DMS53 treated with DMSO at 0.1 percent for 48 hours (cell line): ENCODE measurements around the gene RNASEH1.
"Not testable (repeated sequence)": the region's sequence is repeated elsewhere in the genome, so short reads cannot be mapped to it uniquely, and the experiment has no call there.

Experiments
- DNase-seq: peaks from one replicate; lab custom pipeline; 2025; ENCODE audit not compliant: unreplicated experiment; lab: John Stamatoyannopoulos, UW

The RNASEH1 gene

GRCh38 chr2:3594493-3595281 is 36.6 kb upstream of the RNASEH1 start, which contains the start of gene COLEC11:
Gene COLEC11 (plus strand): TSS chr2:3595112. CDS start chr2:3604341, 9,229 bp downstream.
- no peak for DNase-seq

DNA sequence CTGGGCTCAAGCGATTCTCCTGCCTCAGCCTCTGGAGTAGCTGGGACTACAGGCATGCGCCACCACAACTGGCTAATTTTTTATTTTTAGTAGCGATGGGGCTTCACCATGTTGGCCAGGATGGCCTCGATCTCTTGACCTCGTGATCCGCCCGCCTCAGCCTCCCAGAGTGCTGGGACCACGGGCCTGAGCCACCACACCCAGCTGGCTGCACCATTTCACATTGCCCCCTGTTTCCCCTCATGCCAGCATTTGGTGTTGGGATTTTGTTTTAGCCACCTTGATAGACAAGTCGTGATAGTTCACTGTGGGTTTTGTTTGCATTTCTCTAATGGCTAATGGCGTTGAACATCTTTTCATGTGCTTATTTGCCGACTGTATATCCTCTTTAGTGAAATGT is 31.0 kb upstream of the RNASEH1 start:
- no peak for DNase-seq

DNA sequence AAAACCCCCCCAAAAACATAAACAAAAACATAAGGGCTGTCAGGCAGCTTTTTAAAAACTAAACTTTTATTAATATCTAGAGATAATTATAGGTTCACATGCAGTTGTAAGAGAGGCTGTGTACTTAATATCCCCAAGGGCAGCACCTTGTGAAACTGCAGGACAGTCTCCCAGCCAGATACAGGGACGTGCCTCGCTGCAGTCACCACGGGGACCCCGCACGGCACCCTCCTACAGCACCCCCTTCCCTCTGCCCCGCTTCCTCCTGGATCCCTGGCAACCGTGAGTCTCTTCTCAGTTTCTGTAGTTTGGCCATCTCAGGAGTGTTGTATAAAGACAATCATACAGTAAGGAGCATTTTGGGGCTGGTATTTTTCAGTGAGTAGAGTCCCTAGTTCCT is 30.0 kb upstream of the RNASEH1 start:
- DNase-seq, result no peak

DNA sequence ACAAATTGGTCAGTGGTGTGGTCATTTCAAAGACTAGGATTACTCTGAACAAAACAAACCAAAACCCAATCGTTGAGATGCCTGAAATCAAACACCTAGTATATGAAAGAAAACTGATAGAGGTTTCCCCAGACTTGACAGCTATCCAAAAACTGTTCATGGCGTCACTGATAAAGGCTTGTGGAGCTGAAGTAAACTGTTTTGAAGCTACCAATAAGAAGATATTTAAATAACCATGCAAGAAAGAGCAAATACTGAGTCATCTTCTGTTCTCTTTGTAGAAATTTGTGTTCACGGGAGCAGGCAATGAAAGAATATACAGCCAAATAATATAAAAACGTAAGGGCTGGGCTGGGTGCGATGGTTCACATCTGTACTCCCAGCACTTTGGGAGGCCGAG is 29.3 kb upstream of the RNASEH1 start:
- no peak for DNase-seq

DNA sequence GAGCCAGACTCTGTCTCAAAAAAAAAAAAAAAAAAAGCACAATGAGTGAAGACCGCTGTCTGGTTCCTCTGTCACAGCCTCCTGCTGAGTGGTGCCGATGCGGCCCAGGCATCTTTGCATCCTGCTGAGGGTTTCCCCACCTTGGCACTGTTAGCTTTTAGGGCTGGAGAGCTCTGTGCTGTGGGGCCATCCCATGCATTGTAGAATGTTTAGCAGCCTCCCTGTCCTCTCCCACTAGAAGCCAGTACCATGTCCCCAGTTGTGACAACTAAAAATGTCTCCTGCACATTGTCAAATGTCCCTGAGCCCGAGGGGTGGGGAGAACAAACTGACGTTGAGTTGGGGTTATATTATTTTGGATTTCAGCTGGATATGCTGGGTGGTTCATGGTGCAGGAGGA is 28.9 kb upstream of the RNASEH1 start:
- DNase-seq, result no peak

DNA sequence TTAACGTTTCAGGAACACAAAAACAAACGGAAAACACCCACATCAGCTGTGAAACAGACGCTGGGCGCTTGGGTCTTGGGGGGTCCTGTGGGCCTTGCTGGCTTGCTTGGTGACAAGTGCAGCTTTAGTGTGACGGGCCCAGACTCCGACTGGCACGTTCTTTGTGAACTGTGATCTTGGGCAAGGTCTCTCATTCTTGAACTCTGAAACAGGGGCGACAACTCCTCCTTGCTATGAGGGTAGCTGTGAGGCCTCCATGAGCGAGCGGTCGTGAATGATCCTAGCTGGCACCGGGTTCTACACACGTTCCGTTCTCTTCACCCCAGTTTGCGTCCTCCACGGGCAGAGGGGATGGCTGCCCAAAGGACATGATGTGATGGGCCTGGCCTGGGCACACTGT is 28.1 kb upstream of the RNASEH1 start:
- DNase-seq, result no peak

DNA sequence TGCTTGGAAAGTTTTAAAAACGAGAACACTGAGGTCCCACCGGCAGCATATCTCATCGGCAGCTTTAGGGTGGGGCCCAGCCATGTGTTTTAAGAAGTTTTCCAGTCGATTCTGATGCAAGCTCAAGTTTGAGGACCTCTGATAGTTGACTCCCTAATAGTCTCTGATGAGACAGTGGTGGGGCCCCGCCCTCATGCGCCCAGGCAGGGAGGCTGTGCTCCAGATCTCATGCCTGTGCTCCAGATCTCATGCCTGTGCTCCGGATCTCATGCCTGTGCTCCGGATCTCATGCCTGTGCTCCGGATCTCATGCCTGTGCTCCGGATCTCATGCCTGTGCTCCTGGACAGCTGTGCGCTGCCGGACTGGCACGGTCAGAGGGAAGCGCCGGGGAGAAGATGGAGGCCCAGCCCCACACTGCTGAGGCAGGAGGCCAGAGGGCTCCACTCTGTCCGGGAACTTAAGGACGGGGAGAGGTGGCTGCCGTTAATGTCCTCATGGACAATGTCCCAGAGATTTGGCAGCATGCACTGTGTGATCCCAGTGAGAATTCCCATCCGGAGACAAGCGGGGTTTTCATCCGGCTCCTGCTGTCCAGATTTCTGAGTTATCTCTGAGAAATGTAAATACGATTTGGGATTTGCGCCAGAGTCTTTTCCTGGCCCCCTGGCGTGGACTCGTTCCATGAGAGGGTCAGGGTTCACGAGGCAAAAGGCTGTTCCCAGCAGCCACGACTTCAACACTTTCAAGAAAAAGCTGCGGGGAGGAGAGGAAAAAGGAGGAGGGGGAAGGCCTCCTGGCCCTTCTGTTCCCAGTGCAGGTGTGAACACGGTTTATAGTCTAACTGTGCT is 27.4 kb upstream of the RNASEH1 start:
- DNase-seq, result no peak

DNA sequence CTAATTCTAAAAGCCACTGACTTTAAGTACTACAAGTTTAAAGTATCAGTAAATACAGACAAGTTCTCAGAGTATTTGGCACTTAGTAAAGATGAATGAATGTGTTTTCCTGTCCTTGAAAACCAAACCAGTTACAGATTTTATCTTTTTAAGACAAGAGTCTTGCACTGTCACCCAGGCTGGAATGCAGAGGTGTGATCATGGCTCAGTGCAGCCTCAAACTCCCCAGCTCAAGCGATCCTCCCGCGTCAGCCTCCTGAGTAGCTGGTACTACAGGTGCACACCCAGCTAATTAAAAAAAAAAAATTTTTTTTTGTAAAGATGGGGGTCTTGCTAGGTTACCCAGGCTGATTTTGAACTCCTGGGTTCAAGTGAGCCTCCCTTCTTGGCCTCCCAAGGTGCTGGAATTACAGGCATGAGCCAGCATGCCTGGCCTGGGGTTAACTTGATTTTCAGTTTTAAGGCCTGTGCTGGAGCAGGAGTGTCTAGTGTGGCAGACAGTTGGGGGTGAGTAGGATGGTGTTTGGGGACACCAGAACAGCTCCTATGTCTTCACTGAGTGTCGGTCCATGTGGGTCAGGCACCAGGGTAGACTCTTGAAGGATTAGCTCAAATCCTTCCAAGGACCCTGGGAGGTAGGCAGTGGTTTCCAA is 26.6 kb upstream of the RNASEH1 start:
- DNase-seq, result no peak

GRCh38 chr2:3584076-3584475 is 25.9 kb upstream of the RNASEH1 start:
- no peak for DNase-seq

DNA sequence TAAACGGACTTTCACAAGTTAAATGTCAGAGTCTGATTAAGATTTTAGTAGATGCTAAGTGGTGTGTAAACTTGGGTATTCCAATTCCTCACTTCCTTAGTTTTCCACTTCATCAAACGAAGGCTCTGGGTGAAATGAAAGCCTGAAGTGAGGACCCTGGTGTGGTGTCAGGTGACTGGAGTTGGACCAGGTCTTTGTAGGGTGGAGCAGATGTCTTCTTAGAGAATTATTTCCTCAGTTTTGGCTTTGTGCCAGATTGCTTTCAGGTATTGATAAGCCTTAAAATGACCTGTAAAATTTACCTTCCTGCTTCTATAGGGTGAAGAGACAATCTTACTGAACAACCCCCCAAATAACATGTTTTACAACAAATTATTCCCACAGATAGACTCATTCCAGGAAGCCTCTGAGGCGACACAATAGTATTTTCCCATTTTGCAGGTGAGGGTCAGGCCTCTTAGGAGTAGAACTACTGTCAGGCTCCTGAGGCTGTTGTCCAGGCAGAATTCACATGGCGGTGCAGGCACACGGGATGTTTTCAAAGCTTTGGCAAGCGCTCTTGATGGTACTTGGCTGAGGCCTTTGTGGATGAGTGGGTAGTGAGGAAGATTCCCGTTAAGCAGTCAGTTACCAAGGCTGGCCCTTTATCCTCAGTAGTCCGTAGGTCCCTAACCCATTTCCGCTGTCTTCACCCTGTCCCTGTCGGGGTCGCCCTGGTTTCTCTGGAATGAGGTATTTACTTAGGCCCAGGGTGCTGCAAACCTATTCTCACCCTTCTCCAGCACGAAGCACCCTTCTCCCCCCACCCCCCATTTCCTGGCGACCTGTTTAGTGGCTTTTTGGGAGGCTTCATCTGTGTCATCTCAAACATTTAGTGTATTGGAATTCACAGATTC is 23.5 kb upstream of the RNASEH1 start:
- DNase-seq, result no peak

- no peak for DNase-seq
Observed at GRCh38 chr2:3580449-3580848, 22.3 kb upstream of the RNASEH1 start.

DNA sequence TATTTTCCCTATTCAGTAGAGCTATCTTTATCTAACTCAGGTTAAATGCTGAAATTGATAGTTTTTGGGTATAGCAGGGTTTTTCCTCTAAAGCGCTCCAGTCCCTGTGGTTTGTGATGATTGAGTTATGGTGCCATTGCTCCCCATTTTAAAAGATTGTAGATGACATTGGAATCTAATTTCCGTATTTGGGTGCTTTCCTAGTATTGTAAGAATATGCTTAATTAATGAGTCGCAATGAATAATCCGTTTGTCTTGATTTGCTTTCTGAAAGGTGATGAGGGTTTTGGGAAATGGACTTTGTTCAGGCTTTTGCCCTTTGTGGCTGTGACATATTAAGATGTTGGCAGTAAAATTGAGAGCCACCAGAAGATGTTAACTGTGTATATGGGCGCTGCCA is 20.9 kb upstream of the RNASEH1 start:
- DNase-seq, result no peak

- DNase-seq, result not testable (repeated sequence)
Observed at GRCh38 chr2:3576263-3576630, 18.1 kb upstream of the RNASEH1 start.

DNA sequence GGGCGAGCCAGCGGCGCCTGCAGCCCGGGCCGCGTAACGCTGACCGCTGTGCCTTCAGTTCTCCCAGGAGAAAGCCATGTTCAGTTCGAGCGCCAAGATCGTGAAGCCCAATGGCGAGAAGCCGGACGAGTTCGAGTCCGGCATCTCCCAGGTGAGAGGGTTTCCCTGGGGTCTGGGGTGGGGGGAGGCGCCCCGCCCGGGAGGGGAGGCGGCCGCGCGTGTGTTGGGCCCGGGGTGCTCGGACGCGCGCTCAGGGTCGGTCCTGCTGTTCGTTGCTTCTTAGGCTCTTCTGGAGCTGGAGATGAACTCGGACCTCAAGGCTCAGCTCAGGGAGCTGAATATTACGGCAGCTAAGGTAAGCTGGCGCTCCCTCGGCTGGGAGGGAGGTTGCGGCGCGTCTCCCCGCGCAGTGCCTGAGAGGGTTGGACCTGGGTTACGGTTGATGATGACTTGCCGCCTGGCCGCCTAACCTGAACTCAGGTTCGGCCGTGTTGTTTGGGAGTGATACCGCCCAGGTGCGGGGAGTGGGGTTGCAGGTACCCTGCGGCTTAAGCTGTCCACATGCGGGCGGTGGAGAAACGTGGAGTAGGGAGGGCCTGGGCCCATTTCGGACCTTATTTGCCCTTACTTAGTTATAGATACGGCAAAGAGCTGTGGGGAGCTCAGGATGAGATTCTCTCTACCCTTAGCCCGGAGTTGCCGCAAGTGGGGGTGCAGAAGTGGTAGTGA is 17.6 kb upstream of the RNASEH1 start:
- DNase-seq, result no peak

DNA sequence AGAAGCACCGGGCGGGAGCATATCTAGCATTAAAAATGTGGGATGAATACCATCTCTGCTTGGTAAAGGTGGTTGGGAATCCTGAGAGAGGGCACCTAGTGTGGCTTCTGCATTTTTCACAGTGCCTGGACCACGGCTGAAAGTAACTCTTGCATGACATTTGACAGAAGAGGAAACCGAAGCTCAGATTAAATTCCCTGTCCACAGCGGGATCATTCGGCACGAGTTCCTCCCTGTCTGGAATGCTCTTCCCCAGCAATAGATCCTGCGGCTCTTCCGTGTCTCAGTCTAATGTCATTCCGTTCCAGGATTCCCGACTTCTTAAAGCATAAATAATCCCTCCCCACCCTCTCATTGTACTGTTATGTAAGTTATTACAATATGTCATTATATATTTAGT is 16.0 kb upstream of the RNASEH1 start:
- no peak for DNase-seq

DNA sequence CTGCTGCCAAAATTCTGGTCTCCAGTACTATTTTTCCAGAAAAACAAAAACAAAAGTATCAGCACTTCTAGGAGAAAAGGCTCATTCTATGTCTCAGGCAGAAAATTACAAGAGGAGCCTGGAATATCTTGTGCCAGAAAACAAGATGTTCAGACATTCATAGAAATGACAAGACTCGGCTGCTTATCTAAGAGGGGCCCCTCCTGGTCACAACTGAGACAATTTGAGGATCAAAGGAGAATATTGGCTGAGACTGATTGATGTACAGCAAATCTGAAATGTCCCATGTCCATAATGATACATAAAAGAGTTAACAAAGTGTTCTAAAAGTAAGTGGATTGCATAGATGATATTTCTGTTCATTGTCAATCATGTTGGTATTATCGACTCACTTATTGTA is 14.5 kb upstream of the RNASEH1 start:
- DNase-seq, result no peak

GRCh38 chr2:3571284-3571683 is 13.2 kb upstream of the RNASEH1 start:
- no peak for DNase-seq

- not testable (repeated sequence) for DNase-seq
Observed at GRCh38 chr2:3569656-3570055, 11.5 kb upstream of the RNASEH1 start.

DNA sequence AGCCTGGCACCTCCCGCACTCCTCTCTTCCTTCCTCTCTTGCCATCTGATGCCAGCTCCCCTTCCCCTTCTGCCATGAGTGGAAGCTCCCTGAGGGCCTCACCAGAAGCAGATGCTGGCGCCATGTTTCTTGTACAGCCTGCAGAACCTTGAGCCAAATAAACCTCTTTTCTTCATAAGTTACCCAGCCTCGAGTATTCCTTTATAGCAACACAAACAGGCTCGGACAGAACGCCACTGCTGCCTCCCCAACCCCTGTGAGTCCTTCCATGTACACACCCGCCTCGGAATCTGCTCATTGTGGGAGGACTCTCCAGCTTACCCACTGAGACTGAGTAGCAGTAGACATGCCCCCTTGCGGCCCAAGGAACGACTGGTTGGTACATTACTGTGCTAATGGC is 8.7 kb upstream of the RNASEH1 start:
- no peak for DNase-seq

DNA sequence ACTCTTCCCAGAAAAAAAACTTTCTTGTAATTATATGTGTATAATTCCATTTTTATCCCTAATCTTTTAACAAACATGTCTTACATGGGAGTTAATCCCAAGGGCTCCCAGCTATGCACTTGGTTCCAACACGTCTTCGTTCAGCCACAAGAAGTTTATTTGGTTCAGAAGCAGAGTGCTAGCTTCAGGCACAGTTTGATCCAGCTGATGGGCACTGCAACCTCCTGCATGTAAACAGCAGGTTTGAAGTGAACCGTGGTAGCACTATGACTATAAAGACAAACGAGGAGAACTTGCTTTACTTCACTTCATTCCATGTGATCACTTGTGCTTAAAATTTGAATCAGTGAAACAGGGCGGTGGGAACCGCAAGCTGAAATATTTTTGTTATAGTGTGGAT is 7.0 kb upstream of the RNASEH1 start:
- no peak for DNase-seq
